ENCODE results near the gene TBCD. TPM values are rescaled to one million over a fixed set of nuclear protein-coding genes. Genes with fewer than 3 reads are reported as not detected.
"Not testable (repeated sequence)": the region's sequence is repeated elsewhere in the genome, so short reads cannot be mapped to it uniquely, and the experiment has no call there.

Gene TBCD
- total RNA-seq, 1 donor from 2014 or later, result 50.9 TPM

DNA sequence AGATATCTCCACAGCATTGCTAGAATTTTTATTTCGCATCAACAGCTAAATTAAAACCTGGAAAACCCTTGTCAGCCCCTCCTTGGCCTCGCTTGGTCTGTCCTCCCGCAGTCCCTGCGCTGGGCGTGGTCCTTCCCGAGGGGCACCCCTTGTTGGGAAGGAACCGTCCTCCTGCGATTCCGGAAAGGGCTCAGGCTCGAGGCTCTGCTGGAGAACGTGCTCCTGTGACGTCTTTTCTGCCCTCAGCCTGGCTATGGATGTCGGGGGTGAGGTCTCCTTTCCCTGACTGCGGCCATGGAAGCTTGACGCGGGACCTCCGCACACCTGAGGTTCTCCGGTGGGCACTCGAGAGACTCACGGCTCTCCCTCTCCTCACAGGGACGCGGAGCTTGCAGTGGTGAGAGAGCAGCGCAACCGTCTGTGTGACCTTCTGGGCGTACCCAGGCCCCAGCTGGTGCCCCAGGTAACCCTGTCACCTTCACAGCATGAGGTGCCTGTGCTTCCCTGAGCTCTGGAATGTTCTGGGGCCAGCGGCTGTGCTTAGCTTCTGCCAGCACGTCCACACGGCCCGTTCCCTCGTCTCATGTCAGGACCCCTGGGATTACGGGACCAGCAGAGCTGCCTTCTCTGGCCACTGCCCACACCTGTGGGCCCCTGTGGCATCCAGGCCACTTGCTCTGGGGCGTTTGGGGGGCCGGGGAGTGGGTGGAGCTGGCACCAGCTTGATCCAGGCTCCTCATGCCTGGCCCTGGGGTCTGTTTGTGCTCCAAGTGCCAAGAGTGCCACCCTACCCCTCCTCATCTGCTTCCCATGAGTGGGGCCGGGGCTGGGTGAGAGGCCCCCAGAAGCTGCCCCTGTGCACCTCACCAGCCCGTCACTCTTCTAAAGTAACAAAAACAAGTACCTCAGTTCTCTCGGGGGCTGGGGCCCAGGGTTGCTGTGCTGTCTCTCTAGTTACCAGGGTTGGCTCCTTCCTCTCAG lies 189.4 kb downstream of the TBCD start:
- no peak for DNase-seq

DNA sequence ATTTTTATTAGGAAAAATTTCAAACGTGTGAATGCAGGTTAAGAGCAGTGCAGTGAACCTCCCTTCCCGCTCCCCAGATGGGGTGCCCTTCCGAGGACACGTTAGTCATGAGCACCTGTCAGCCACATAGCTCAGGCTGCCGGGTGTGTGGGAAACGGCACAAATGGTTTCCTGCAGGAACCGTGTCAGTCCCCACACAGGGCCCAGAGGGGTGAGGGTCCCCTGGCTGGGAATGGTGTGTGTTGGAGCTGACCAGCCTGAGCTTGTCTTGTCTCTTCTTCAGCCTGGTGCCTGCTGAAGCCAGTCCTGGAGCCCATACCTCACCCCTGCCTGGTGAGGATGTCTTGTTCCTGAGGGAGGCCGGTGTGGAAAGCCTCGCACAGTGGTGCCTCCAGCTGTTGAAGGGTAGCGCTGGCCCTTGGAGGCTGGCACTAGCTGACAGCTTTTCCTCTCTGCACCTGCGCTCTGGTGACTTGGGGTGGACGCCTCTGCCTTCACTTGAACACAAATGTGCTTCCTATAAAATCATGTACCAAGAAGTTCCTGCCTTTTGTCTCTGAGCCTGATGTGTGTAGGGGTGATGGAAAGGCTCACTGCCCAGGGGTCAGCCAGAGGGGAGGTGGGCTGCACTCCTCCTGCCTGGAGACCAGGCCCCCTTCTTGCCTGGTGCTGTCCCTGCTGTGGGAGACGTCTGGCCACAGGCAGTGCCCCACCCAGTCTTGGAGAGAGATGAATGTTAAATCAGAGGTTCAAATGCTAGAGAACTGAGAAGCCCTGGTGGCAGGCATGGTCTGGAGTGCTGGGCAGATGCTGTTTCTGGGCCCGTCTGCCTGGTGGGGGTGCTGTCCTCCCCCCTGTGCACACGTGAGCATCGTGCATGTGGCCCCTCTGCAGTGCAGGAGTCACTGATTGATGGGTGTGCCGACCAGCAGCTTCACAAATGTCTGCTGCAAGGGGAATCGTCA lies 190.6 kb downstream of the TBCD start:
- DNase-seq, result no peak

DNA sequence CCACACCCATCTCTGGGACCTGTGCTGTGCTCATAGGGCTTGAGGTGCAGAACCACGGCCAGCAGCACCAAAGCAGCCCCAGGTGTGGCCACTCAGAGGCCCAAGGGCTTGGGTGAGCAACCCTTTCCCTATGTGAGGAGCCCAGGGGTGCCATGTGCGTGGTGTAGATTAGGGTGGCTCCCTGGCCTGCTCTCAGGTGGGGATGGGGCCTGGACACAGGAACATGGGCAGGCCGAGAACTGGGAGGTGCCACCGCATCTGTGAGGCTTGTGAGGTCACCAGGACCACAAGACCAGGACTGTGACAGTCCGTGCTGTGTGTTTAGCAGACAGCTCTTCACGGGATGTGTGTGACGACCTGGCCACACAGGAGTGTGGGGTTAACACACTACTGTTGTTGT lies 191.5 kb downstream of the TBCD start:
- no peak for DNase-seq

DNA sequence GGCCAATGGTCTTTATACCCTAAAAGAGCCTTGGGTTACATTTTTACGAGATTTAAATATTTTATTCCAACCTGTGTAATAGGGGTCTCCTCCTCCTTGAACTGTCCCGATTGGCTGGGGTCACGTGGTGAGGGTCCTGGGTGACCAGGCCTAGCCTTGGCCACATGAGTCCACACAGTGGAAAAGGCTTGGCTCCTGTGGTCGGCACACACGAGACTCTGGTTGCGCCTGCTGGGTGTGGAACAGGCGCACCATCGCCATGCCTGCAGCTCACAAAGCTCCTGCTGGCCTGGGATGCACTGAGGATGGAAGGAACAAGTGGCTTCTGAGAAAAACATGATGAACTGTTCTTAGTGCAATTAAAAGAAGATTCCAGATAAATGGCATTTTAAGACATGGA lies 191.9 kb downstream of the TBCD start:
- DNase-seq, result no peak

DNA sequence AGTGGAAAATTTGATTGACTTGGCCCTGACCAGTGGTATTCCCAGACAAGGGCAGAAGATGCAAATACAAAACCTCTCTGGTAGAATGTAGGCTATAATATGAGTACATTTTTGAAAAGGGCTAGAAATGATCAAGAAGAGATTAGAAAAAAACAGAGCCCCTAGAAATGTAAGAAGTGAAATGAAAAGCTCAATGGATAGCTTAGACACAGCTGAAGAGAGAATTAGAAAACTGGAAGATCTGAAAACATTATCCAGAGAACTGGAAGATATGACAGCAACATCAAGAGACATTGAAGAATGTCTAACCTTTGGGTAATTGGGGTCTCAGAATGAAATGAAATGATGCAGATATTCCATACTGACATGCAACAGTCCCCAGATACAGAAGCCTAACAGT lies 193.1 kb downstream of the TBCD start:
- no peak for DNase-seq

DNA sequence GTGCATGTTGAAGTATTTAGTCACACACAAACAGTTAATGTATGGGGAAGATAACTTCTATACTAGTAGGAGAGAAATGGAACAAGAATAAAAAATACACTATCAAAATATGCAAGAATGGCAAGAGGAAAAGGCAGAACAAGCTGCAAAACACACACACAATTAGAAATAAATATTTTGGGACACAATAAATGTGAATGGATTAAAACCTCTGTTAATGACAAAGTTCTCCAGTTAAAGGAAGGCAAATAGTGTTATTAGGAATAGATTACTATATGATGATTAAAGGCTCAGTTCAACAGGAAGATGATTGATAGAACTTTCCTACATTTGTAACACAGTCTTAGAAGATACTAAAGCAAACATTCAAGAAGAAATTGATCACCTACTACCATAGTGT lies 194.2 kb downstream of the TBCD start:
- no peak for DNase-seq

DNA sequence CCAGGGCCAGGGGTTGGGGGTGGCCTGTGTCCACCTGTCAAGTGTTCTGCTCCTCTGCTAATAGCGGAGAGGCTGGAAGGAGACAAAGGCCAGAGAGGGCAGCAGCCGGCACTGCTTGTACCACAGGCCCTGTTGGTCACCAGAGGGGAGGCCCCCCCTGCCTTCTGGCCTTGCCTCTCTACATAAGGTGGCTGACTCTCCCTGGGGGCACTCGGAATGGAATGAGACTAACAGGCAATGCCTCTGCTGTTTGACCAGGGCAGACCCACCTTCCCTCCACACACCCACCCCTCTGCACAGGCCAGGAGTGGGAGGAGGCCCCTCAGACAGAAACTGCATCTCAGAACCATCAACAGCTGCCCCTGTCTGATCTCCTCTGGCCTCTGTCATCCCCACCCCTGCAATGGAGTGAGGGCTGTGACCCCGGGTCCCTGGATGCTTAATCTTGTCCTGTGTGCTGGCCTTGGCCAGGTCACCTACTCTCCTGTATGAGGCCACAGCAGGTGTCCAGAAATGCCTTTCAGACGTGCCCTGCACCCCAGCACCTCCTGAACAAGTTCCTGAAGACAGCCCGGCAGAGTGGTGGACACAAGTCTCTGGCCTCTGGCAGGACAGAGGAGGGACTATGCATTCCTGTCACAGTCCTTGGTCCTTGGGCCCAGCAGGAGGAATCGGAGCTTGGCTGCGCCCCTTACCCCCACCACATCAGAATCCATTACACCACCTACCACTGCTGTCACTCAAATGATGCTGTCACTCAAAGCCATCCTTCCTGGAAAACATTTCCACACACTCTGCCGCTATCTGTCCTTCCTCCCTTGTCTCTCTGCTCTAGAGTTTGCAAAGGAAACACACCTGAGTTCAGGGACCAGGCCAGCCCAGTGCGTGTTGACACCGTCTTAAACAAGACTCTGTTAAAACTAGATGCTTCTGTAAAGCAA lies 195.5 kb downstream of the TBCD start:
- no peak for DNase-seq

DNA sequence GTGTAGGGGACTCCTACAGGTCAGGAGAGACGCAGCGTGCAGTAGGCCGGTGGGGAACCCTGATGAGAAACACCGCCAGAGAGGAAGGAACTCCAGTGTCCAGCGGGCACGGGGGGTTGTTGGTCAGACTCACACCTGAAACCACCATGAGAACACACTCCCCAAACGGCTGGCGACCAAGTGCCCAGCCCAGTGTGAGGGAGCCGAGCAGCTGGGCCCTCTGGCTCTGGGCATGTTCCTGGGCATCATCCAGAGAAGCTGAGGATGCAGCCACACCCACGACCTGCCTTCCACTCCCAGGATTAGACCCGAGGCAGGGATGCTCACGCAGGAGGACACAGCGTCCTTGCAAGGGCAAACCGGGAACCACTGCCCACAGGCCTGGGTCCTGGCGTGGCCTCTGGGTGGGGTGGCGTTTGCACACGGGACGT lies 196.2 kb downstream of the TBCD start:
- no peak for DNase-seq

DNA sequence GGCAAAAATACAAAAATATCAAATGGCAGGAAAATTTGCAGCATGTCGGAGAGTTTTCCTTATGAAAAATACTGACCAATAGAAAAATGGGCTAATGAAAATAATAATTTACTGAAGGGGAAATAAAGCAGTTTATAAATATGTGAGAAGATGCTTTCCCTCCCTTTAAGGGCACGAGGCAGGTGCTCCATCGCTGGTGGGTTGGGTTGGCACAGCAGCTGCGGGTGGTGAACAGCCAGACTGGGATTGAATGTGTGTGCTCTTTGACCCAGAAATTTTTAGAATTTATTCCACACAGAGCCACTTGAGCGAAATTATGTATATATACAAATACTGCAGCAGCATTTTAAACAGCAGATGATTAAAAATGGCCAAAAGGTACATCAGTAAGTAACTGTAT lies 197.1 kb downstream of the TBCD start:
- no peak for DNase-seq

DNA sequence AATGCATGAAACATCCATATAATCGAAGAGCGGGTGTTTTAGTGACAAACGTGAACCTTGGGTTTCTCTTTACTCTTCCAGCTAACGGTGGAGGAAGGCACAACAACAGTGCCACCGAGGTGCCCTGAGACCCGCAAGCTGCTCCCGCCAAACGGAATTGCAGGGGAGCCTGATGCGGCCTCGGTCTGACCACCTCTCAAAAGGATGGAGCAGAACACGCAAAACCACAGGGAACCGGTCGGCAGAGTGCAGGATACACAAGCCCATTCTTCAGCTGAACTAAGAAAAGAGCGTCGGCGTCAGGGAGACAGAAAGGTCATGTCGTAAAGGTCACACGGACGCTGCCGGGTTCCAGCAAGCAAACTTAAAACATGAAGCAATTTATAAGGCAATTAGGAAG lies 197.5 kb downstream of the TBCD start:
- no peak for DNase-seq

DNA sequence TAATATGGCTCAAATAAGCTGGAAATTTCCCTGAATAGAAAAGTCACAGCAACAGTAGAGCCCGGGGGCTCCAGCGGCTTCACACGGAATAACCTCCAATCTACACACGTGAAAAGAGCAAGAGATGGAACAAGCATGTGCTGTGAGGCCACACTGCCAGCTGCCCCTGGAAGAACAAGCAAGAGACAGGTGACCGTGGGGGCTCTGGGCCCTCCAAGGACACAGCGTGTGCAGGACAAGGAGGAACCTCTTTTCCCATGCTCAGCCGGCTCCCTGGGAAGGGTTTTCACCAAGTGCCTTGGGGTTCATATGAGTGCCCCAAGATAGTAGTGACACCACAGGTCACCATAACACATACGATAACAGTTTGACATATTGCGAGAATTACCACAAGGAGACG lies 198.1 kb downstream of the TBCD start:
- no peak for DNase-seq

DNA sequence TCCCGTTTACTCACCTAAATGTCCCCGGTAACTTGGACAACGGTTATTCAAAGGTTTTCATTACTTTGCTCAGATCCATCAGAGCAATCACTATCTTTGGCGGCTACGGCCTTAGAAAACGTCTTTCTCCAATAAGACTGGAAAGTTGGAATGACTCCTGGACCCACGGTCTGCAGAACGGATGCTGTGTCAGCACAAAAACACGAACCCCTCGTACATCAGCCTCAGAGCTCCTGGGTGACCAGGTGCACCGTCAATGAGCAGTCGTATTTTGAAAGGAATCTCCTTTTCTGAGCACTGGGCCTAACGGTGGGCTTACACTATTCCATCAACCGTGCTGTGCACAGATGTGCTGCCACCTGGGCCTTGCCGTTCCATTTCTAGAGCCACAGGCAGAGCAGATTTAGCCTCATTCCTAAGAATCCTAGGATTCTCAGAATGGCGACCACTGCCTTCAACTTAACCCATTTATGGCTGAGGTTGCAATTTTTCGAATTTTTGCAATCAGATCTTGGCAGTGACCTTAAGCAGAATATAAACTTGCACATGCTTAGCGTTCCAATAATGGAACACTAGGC lies 198.7 kb downstream of the TBCD start:
- DNase-seq, result no peak

DNA sequence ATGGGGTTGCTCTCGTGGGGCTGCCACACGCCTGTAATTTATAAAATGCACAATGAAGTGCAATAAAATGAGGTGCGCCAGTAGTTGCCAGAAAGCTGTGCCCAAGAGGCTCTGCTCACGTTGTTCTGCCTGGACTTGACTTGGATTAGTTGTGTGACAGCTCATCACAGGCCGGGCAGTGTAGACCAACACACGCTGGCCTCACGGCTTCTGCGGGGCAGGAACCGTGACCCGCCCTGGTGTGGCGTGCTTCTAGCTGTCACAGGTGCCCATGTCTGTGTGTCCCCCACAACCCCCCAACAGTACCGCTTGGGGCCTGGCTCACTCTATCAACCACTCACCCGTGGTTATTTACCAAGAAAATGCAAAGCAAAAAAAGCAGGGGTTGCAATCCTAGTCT lies 200.2 kb downstream of the TBCD start:
- DNase-seq, result no peak

DNA sequence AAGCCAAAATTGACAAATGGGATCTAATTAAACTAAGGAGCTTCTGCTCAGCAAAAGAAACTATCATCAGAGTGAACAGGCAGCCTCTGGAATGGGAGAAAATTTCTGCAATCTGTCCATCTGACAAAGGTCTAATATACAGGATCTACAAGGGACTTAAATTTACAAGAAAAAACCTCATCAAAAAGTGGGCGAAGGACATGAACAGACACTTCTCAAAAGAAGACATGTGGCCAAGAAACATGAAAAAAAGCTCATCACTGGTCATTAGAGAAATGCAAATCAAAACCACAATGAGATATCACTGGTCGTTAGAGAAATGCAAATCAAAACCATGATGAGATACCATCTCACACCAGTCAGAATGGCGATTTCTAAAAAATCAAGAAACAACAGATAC lies 203.2 kb downstream of the TBCD start:
- DNase-seq, result not testable (repeated sequence)

DNA sequence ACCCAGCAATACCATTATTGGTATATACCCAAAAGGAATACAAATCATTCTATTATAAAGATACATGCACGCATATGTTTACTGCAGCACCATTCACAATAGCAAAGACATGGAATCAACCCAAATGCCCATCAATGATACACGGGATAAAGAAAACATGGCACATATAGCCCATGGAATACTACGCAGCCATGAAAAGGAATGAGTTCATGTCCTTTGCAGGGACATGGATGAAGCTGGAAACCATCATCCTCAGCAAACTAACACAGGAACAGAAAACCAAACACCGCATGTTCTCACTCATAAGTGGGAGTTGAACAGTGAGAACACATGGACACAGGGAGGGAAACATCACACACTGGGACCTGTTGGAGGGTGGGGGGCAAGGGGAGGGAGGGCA lies 203.8 kb downstream of the TBCD start:
- DNase-seq, result not testable (repeated sequence)

DNA sequence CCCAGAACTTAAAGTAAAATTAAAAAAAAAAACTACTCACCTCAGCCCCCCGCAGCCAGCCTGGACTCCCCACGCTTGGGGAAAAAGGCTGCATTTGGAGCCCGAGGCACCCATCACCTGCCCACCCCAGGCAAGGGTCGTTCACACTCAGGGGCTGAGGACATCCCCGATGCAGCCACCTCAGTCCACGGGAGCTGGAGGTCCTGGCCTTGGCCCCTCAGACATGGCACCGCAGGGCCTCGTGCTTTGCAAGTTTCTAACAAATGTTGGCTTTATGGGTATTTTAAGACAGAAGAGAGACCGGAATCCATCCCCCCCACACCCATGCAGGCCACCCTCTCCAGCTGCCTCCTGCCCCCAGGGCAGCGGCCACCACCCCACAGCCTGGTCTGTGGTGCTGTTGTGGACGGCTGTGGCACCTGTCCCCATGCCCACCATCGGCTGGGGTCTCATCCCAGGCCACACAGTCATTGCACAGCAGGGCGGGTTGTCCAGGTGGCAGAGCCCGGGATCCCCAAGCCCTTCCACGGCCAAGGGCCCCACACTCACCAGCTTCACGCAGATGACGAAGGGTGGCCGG lies 204.4 kb downstream of the TBCD start:
- DNase-seq, result no peak

DNA sequence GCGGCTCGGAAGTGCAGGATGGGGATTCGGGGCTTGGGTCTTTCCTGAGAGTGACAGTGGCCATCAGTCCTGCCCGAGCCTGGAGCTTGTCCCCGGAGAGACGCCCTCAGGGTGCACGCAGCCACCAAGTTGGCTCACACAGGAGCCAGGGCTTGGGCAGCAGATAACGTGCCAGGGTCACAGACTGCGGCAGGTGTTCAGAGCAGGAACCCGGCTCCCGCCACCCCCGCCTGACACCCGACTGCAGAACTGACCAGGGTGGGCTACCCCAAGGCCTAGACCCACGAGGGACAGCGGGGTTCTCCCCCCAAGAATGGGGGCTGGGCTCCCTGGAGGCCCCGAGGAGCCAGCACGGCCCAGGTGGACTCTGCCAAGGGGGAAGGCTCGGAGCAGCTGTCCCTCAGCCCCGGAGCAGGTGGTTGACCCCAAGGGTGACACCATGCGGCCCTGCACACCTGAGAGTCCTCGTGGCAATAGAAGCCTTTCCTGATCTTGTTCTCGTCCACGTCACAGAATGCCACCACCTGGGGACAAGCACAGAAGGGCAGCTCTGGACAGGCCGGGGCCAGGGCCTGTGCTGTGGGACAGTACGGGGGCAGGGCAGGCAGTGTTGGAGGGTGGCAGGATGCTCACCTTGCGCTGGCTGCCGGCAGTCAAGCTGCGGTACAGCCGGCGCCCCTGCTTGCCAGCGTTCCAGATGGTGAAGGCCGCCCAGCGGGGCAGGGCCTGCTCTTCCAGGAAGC lies 205.0 kb downstream of the TBCD start:
- no peak for DNase-seq

DNA sequence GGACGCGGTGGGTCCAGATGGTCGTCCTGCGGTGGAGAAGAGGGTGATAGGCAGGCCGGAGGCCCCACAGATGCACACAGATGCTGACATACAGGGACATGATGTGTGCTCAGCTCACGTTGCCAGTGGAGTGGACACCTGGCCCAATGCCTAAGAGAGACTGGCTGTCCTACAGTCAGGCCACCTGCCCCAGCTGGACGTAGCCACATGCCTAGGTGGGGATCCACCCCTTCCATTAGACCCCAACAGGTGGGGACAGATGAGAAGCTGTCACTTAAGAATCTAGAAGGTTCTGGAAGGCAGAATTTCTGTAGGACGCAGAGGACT lies 205.6 kb downstream of the TBCD start:
- no peak for DNase-seq

DNA sequence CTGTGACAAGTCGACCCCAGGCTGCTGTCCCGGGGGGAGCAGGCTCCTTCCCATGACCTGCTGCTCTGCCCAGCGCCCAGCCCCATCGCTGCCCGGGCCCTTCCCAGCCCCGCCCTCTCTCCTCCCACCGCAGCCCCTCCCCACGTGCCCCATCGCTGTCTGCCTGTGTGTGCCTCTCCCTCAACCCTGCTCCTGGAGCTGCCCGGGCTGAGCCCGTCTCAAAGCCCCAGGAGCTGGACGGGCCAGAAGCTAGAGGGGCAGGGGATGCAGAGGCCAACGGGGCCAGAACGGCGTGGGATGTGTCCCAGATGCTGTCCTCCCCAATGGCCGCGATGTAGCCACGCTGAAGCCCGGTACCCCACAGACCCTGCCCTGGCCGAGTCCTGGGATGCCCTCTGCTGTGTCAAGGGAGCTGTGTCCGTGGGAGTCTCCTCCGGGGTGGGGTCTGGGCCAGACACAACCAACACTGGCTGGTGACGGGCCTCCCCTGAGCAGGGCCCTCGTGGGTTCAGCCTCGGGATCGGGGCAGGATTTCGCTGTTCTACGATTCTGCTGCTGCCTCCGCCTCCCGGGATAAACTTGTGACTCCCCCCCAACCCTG lies 206.2 kb downstream of the TBCD start:
- DNase-seq, result no peak

DNA sequence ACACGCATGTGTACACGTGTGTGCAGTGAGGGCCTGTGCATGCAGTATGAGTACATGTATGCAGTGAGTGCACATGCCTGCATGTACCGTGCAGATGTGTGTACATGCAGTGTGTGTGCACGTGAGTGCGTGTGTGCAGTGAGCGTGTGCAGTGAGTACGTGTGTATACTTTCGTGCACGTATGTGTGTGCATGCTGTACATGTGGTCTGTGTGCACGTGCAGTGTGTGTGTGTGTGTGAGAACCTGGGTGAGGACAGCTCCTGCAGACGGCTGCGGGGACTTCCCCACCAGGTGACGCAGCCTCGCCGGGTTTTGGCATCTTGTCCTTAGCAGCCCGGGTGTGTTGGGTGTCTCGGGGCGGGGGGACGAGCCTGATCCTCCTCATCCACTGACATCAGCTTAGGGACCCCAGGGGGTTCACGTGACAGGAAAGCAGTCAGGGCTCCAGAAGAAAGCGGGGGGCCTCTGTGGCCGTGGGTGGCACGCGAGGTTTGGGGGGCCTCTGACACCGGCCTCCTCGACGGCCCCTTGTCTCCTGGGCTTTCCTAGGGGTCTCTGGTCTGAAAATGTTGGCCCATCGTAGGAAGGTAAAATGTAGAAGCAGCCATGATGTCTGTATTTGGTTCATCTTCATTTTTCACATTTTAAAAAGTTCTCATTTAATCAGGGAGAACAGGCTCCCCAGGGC lies 207.5 kb downstream of the TBCD start:
- no peak for DNase-seq
